Caco-2 (cell line): Measurements from ENCODE around the gene CDKN2B-AS1. TPM values are rescaled to one million over a fixed set of nuclear protein-coding genes. Genes with fewer than 3 reads are reported as not detected.

ENCODE experiments used
- BruUV-seq: library from RNA; stranded (reverse); fragments of 400-500 nt; replicated peaks from 2 replicates; lab custom pipeline; 2021; lab: Mats Ljungman, UMichigan
- CTCF ChIA-PET: fragments of 300-600 bp; sonication (Branson Sonifier 250); formaldehyde crosslinking; loops from one replicate; lab custom pipeline; 2022; ENCODE audit warnings: antibody characterized with exemption; lab: Charles Lee
- POLR2A ChIA-PET: fragments of 300-600 bp; sonication (Branson Sonifier 250); formaldehyde crosslinking; loops from one replicate; lab custom pipeline; 2022; ENCODE audit warnings: antibody characterized with exemption; lab: Charles Lee
- DNase-seq, 2 experiments: peaks; one replicate each; pipeline versions ENCODE4 v3.0.0 to v3.0.0-alpha.2; 2020 to 2022
- H3K27me3 ChIP-seq: replicated peaks from 2 replicates; pipeline ENCODE4 v1.6.0; 2011; ENCODE audit warnings: low read length; ENCODE audit not compliant: control insufficient read depth, insufficient read depth
- H3K36me3 ChIP-seq: 2 replicates; pipeline ENCODE4 v1.5.1; 2011; ENCODE audit warnings: low read length; ENCODE audit not compliant: control insufficient read depth, insufficient read depth
- H3K4me1 ChIP-seq: fragments of 250-450 bp; sonication (Bioruptor Pico); 2 replicates; pipeline ENCODE4 v1.5.1; 2020; ENCODE audit warnings: mild to moderate bottlenecking
- H3K4me3 ChIP-seq: 2 replicates; pipeline ENCODE4 v1.5.1; 2011; ENCODE audit warnings: low read depth, mild to moderate bottlenecking, control low read depth, low read length
- H3K9me3 ChIP-seq: fragments of 250-450 bp; sonication (Bioruptor Pico); 2 replicates; pipeline ENCODE4 v1.5.1; 2020; ENCODE audit warnings: mild to moderate bottlenecking, moderate library complexity
- H3K27ac Mint-ChIP-seq: one replicate; pipeline ENCODE4 v1.8.0; 2022; ENCODE audit warnings: mixed read lengths; ENCODE audit not compliant: unreplicated experiment
- H3K27me3 Mint-ChIP-seq: one replicate; pipeline ENCODE4 v1.8.0; 2022; ENCODE audit warnings: mixed read lengths; ENCODE audit not compliant: insufficient read depth, unreplicated experiment
- H3K36me3 Mint-ChIP-seq: one replicate; pipeline ENCODE4 v1.8.0; 2022; ENCODE audit warnings: mild to moderate bottlenecking, mixed read lengths; ENCODE audit not compliant: insufficient read depth, unreplicated experiment
- H3K4me1 Mint-ChIP-seq: one replicate; pipeline ENCODE4 v1.8.0; 2022; ENCODE audit warnings: low read depth, mixed read lengths; ENCODE audit not compliant: unreplicated experiment
- H3K4me3 Mint-ChIP-seq: one replicate; pipeline ENCODE4 v1.8.0; 2022; ENCODE audit warnings: mild to moderate bottlenecking, moderate library complexity, mixed read lengths; ENCODE audit not compliant: unreplicated experiment
- H3K9me3 Mint-ChIP-seq: one replicate; pipeline ENCODE4 v1.8.0; 2022; ENCODE audit warnings: mixed read lengths; ENCODE audit not compliant: unreplicated experiment
- intact Hi-C: fragments of 100-400 bp; cut with micrococcal nuclease; formaldehyde crosslinking; loops from one replicate; pipeline ENCODE4 v1.10.0; 2022; ENCODE audit not compliant: unreplicated experiment
- total RNA-seq: library from RNA; stranded (reverse); gene quantifications from 2 replicates; pipeline ENCODE4 v1.2.3, GENCODE V29; 2022
- TF ChIP-seq, protein P1 (sequence below), 2 experiments: fragments of 200-600 bp in 1 of 2; IDR thresholded peaks; 1 replicate in 1 of 2; 2 replicates in 1 of 2; pipeline versions ENCODE4 v1.5.1 to v1.8.0; 2011 to 2022; ENCODE audit warnings: antibody characterized with exemption in 1 of 2, control low read depth in 1 of 2, inconsistent platforms in 1 of 2, low read depth in 1 of 2, low read length in 1 of 2, mild to moderate bottlenecking in 1 of 2, moderate library complexity in 1 of 2; ENCODE audit not compliant: insufficient read depth in 1 of 2, severe bottlenecking in 1 of 2, unreplicated experiment in 1 of 2

CDKN2B-AS1 gene
- total RNA-seq, 1 experiment from 2014 or later: 1.2 TPM

DNA sequence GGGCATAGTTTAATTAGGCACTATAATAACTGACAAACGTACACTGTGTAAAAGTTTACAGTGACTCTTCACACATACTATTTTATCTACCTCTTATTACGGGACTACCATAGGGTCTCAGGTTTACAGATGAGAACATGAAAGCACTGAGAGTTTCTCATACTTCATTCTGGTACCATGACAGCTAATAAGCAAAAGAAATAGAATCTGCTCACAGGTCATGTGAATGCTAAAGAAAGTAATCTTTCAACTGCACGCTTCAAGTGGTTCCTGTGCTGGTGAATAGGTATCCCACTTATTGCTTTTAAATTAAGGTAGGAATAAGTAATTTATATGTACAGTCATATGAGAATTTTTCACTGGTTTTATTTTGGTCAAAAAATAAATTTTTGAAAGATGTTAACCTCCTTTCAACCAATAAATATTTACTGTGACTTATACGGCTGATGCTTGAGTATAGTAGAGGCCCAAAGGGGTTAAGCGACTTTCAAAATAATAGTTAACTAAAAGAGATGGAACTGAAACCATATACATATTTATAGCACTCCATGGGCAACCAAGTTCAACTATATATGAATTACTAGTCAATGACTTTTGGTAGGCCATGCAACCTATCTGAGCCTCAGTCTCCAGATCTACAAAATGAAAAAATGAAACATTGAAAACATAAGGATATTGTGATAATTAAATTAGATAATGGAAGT is 8.5 kb upstream of the CDKN2B-AS1 start:
- DNase-seq: no peak
- intact Hi-C loops: no loop called here
- POLR2A ChIA-PET: no interaction called here
- H3K36me3 Mint-ChIP-seq: no peaks in the 10 kb centered on the region
- no peaks in the 10 kb centered on the region for H3K36me3 ChIP-seq
- H3K4me3 Mint-ChIP-seq: no peak overlapping the region
- no peaks in the 10 kb centered on the region for H3K27me3 ChIP-seq
- H3K9me3 ChIP-seq: no peaks in the 10 kb centered on the region
- no peaks in the 10 kb centered on the region for H3K27me3 Mint-ChIP-seq
- CTCF ChIA-PET: no interaction called here
- BruUV-seq: no TSS peak
- TF ChIP-seq, protein P1, sequence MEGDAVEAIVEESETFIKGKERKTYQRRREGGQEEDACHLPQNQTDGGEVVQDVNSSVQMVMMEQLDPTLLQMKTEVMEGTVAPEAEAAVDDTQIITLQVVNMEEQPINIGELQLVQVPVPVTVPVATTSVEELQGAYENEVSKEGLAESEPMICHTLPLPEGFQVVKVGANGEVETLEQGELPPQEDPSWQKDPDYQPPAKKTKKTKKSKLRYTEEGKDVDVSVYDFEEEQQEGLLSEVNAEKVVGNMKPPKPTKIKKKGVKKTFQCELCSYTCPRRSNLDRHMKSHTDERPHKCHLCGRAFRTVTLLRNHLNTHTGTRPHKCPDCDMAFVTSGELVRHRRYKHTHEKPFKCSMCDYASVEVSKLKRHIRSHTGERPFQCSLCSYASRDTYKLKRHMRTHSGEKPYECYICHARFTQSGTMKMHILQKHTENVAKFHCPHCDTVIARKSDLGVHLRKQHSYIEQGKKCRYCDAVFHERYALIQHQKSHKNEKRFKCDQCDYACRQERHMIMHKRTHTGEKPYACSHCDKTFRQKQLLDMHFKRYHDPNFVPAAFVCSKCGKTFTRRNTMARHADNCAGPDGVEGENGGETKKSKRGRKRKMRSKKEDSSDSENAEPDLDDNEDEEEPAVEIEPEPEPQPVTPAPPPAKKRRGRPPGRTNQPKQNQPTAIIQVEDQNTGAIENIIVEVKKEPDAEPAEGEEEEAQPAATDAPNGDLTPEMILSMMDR (IDR thresholded peaks at IDR 0.05; ENCODE audit: insufficient read depth in 1 of 2, low read depth in 1 of 2, low read length in 1 of 2, severe bottlenecking in 1 of 2, unreplicated experiment in 1 of 2): no peak
- no peak overlapping the region for H3K4me3 ChIP-seq
- no peak overlapping the region for H3K27ac Mint-ChIP-seq
- no peaks in the 10 kb centered on the region for H3K4me1 ChIP-seq
- H3K4me1 Mint-ChIP-seq: no peaks in the 10 kb centered on the region
- no peaks in the 10 kb centered on the region for H3K9me3 Mint-ChIP-seq

DNA sequence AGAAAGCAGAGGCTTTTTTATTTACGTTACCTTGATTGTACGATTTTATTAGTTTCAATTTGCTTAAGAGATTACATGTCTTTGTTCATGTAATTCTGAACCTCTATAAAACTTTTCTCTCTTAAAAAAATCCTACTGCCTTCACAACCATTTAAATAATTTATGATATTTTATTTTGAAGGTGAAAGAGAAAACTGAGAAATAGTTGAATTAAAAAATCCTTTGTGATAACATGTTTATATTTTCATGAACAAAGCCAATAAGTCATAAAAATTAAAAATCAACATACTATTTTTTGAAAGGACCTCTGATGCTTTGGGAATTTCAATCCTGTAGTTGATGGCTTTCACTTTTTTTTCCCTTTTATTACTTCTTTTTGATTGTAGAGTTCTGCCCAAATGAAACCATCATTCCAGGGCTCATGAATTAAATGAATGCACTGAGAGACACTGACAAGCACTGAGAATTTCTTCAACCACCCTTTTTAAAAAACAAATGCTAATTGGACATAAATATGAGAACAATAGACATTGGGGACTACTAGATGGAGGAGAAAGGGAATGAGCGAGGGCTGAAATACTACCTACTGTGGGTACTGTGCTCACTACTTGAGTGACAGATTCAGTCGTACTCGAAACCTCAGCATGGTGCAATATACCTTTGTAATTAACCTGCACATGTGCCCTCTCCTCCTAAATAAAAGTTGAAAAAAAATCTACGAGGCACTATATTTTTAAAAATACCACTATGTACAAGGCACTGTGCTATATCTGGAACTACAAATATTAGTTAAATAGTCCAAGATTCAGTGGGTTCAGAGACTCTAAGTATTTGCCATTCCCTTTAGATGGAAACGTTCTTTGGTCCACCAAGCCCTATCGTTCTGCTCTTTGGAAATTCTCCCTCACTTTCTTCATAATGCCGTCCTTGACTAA is 6.3 kb upstream of the CDKN2B-AS1 start:
- Histone ChIP-seq H3K27me3 (no peaks in the 10 kb centered on the region), H3K9me3 (no peaks in the 10 kb centered on the region), H3K36me3 (no peaks in the 10 kb centered on the region), H3K4me1 (no peaks in the 10 kb centered on the region), H3K4me3 (no peak overlapping the region)
- Mint-ChIP-seq H3K36me3 (no peaks in the 10 kb centered on the region), H3K4me1 (no peaks in the 10 kb centered on the region), H3K9me3 (no peaks in the 10 kb centered on the region), H3K27me3 (no peaks in the 10 kb centered on the region), H3K4me3 (no peak overlapping the region), H3K27ac (no peak overlapping the region)
- TF ChIP-seq, protein P1 (IDR thresholded peaks at IDR 0.05; ENCODE audit: insufficient read depth in 1 of 2, low read depth in 1 of 2, low read length in 1 of 2, severe bottlenecking in 1 of 2, unreplicated experiment in 1 of 2): no peak
- ChIA-PET CTCF (no interaction called here), POLR2A (no interaction called here)
- no TSS peak for BruUV-seq
- intact Hi-C loops: no loop called here
- DNase-seq: no peak

GRCh38 chr9:21989440-21990189 is 5.0 kb upstream of the CDKN2B-AS1 start:
- Histone ChIP-seq H3K4me3 (no peak overlapping the region), H3K9me3 (no peaks in the 10 kb centered on the region), H3K36me3 (no peaks in the 10 kb centered on the region), H3K4me1 (no peaks in the 10 kb centered on the region), H3K27me3 (no peaks in the 10 kb centered on the region)
- H3K36me3 Mint-ChIP-seq: no peaks in the 10 kb centered on the region
- no peak overlapping the region for H3K4me3 Mint-ChIP-seq
- POLR2A ChIA-PET: no interaction called here
- no peak for DNase-seq
- H3K27ac Mint-ChIP-seq: no peak overlapping the region
- CTCF ChIA-PET: no interaction called here
- H3K4me1 Mint-ChIP-seq: no peaks in the 10 kb centered on the region
- intact Hi-C loops: no loop called here
- no peaks in the 10 kb centered on the region for H3K27me3 Mint-ChIP-seq
- no TSS peak for BruUV-seq
- H3K9me3 Mint-ChIP-seq: no peaks in the 10 kb centered on the region
- TF ChIP-seq, protein P1 (IDR thresholded peaks at IDR 0.05; ENCODE audit: insufficient read depth in 1 of 2, low read depth in 1 of 2, low read length in 1 of 2, severe bottlenecking in 1 of 2, unreplicated experiment in 1 of 2): no peak
